Ramos (cell line): ENCODE measurements around the gene RPTOR.

Source experiments
- in situ Hi-C: fragments of 300-500 bp; cut with MboI; formaldehyde crosslinking; loops from one replicate; pipeline ENCODE4 v1.14.3; 2022; ENCODE audit warnings: low sequenced_read_pairs; ENCODE audit not compliant: unreplicated experiment

The RPTOR gene

GRCh38 chr17:80939151-80940145 is 394.8 kb downstream of the RPTOR start:
- in situ Hi-C loops: no loop called here

- in situ Hi-C loops: no loop called here
Measured at GRCh38 chr17:80940171-80941123, 395.8 kb downstream of the RPTOR start.

DNA sequence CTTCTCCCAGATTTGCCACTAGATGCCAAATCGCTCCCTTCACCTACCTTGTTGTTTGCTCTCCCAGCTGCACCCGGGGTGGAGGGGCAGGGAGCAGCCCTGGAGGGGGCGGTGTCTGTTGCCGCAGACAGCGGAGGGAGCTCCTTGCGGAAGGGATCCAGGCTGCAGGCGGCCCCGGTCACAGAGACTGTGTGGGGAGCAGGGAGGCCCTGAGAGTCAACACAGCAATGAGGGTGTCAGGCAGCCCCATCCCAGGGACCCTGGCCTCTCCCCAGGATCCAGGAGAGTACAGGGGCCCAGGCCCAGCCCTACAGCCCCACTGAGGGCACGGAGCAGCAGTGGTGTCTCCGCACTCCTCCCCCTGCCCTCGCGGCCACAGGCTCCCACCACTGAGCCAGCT is 396.5 kb downstream of the RPTOR start:
- in situ Hi-C loops: no loop called here

- in situ Hi-C loops: no loop called here
Measured at GRCh38 chr17:80941743-80942422, 397.2 kb downstream of the RPTOR start.

DNA sequence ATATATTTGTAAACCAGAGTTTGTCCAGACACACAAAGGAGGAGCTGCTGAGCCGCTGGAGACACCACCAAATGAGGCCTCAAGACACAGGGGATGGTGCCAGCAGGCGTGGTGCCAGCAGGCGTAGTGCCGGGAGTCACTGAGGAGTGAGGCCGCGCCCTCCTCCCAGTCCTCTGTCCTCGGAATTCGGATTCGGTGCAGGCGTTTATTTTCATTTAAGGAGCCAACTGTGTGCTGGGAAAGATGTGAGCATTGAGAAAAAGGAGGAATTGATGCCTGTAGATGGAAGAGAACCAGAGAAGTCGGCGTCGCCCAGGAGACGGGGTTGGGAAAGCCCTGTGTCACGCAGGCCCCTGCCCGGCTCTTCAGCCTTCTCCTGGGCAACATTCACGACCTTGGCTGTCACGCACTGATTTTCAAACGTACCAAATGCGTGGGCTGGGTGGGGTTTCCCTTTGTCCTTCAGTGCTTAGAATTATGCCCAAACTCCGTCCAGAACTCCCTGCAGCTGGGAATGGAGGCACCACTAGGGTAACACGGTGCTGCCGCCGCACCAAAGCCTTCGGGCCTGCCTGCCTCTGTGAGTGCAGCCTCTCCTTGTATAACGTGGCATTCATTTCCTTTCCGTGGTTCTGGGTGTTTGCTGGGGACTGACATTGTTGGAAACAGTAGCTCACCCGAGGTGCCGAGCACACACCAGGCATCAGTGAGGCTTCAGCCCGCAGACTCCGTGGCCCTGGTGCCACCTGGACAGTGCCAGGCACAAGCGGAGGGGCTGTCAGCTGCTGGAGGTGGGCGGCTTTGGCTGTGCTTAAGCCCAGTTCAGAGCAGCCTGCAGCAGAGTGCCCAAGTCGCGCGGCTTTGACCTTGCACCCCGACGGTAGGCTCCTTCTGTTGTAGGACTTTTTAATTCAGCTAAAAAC is 398.0 kb downstream of the RPTOR start:
- in situ Hi-C loops: no loop called here

DNA sequence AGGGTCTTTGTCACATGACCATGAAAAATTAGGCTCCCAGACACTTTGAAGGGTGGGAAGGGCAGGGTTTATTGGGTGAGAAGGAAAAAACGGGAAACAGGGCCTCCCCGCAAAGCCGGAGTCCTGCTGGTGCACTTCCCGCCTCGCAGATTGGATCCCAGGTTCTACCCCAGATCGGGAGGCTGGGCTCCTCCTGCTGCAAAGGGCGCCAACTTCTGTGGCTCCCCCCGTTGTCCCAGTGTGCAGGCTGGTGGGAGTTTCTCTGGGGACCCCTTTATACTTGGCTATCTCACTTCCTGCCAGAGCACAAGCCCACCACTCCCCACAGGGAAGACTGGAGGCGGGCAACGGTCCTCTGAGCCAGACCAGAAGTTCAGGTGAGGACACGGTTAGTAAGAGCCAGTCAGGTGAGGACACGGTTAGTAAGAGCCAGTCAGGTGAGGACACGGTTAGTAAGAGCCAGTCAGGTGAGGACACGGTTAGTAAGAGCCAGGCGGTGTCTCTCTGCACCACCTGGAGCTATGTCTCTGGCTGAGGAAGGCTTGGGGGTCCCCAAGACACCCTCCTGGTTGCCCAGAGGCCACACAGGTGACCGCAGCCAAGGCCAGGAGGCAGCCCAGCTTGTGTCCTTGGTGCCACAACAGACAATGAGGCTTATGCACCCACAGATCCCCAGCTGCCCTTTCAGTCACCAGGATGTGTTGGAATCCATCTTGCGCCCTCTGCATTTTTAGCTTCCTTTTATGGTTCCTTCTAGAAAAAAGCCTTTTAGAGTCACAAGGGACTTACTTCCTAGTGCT is 398.9 kb downstream of the RPTOR start:
- in situ Hi-C loops: no loop called here

DNA sequence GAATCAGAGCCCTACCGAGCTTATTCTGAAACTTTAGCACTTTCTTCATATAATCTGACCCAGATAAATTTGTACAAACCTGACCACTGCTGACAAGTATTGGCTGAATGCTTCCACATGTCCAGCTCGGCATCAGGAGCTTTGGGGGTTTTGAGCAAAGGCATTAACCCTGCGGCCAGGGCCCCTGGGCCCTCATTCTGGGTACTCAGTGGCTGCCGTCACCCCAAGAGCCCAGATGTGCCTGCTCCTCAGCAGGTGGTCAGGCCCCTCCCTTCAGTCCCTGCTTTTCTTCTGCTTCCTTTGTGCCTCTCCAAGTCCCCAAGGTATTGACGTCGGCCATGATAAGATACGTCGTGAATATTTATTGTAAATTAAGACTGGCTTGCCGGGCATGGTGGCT is 399.7 kb downstream of the RPTOR start:
- in situ Hi-C loops: no loop called here

GRCh38 chr17:80945736-80946135 is 401.1 kb downstream of the RPTOR start:
- in situ Hi-C loops: no loop called here

- in situ Hi-C loops: no loop called here
Measured at GRCh38 chr17:80946449-80946848, 401.8 kb downstream of the RPTOR start.

- in situ Hi-C loops: no loop called here
Measured at GRCh38 chr17:80947200-80947940, 402.7 kb downstream of the RPTOR start.

GRCh38 chr17:80948019-80948975 is 403.7 kb downstream of the RPTOR start:
- in situ Hi-C loops: no loop called here

GRCh38 chr17:80948976-80949450 is 404.4 kb downstream of the RPTOR start:
- in situ Hi-C loops: no loop called here

GRCh38 chr17:80949451-80950421 is 405.1 kb downstream of the RPTOR start:
- in situ Hi-C loops: no loop called here

DNA sequence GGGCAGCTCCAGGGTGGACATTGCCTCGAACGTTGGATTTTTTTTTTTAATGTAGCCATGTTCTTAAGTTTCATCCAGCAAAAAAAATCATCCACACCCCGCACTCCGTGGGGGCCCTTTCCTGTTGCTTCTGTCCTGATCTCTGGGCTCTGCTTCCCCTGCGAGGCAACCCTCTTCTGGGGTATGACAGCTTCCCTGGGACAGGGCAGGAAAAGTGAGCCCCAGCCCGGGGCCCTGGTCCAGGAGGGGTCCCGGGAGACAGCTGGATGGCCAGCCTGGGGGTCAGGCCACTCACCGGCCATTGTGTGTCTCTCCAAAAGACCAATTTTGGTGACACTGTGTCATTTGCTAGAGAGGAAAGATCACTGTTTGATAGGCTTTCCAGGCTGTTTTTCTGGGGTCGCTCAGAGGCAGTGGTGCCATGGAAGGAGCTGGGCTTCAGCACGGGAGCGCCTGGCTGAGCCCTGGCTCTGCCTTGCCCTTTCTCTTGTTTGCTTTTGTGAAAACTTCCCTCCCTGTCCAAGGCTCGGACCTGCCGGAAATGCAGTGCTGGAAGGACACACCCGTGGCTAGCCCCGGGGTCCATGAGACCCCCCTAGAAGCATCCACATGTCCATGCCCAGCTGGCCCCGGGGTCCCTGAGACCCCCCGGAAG is 406.0 kb downstream of the RPTOR start:
- in situ Hi-C loops: no loop called here
